ENCODE data around the gene TTC33.

The TTC33 gene

DNA sequence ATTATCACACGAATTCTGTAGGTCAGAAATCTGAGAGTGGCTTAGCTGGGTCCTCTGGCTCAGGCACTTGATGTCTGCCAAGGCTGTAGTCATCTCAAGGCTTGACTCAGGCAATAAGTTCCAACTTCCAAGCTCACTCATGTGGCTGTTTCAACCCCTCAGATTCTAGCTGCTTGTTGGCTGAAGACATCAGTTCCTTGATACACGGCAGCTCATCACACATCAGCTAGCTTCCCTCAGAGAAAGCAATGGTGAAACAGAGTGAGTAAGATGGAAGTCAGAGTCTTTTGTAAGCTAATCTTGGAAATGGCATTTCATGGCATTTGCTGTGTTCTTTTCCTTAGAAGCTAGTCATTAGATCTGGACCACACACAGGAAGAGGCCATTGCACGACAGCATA is 280.2 kb downstream of the TTC33 start:
- no peak for DNase-seq

DNA sequence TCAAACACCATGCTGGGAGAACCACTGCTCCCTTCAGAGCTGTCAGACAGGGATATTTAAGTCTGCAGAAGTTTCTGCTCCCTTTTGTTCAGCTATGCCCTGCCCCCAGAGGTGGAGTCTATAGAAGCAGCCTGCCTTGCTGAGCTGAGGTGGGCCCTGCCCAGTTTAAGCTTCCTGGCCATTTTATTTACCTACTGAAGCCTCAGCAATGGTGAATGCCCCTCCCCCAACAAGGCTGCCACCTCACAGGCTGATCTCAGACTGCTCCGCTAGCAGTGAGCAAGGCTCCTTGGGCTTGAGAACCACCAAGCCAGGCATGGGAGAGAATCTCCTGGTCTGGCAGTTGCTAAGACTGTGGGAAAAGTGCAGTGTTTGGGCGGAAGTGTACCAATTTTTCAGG is 281.5 kb downstream of the TTC33 start:
- DNase-seq, result no peak

DNA sequence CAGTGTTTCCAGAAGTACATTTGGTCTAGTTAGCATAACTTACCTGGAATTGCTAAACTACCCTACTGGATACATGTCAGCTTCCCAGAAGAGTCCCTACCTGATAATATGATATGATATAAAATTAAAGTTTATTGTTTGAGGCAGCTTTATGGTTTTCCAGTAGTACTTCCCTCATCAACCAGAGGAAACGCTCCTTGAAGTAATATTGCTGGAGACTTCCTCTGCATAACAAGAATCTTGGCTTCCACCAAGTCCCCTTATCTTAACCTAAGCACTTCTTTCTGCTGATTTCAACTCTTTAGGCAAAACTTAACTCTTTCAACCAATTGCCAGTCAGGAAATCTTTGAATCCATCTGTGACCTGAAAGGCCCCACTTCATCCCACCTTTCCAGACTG is 290.3 kb downstream of the TTC33 start:
- DNase-seq, result no peak

DNA sequence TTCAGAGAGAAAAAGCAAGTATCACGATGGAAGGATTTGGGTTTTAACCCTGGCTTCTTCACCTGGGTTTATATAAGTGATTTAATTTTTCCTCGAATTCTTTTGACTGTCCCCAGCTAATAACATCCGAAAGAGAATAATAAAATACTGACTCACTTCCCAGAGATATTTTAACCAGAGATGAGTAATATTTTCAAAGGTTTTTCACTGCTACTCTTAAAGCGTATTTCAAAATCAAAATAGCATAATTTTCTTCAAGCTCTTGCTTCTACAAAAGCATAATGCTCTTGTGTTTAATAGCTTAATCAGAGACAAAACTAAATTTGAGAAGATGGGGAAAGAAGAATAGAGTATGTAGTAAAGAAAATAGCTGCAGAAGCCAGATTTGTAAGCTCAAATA is 291.2 kb downstream of the TTC33 start:
- DNase-seq, result no peak
